GM19239 (cell line): ENCODE data around the gene COA5.
A peak's percentile ranks its signal among the peaks of the same experiment; 100 is the strongest.

Source experiments
- DNase-seq: peaks from one replicate; pipeline ENCODE4 v3.0.0; 2011; ENCODE audit warnings: low spot score; ENCODE audit not compliant: insufficient read length
- FAIRE-seq: peaks from 2 replicates; lab custom pipeline; 2011; peaks lifted over from hg19 to GRCh38; lab: Jason Lieb, UNC

COA5 gene

GRCh38 chr2:98576666-98577312 lies 31.5 kb downstream of the COA5 start:
- no peak for DNase-seq
- no peak for FAIRE-seq

GRCh38 chr2:98573426-98573825 lies 34.9 kb downstream of the COA5 start:
- FAIRE-seq (no peak), DNase-seq (no peak)

- no peak for FAIRE-seq
- no peak for DNase-seq
Measured at GRCh38 chr2:98572676-98573075, 35.6 kb downstream of the COA5 start.

GRCh38 chr2:98572211-98572610 lies 36.1 kb downstream of the COA5 start:
- DNase-seq (no peak), FAIRE-seq (no peak)

GRCh38 chr2:98571796-98572195 lies 36.5 kb downstream of the COA5 start:
- FAIRE-seq (no peak), DNase-seq (no peak)

GRCh38 chr2:98571121-98571701 lies 37.1 kb downstream of the COA5 start:
- no peak for DNase-seq
- FAIRE-seq = no peak

GRCh38 chr2:98570356-98570755 lies 38.0 kb downstream of the COA5 start:
- no peak for DNase-seq

GRCh38 chr2:98569915-98570314 lies 38.4 kb downstream of the COA5 start:
- FAIRE-seq (no peak), DNase-seq (no peak)

More at GRCh38 chr2:98570356-98570755, 38.0 kb downstream of the COA5 start:
- no peak for FAIRE-seq

GRCh38 chr2:98569197-98569793 lies 39.0 kb downstream of the COA5 start:
- DNase-seq = peak; percentile 62
- FAIRE-seq = peak; percentile 56

GRCh38 chr2:98568161-98568956 lies 40.0 kb downstream of the COA5 start:
- DNase-seq (no peak), FAIRE-seq (no peak)

- DNase-seq (no peak), FAIRE-seq (no peak)
Measured at GRCh38 chr2:98565941-98566340, 42.4 kb downstream of the COA5 start.

GRCh38 chr2:98565286-98565860 lies 42.9 kb downstream of the COA5 start:
- FAIRE-seq = no peak
- DNase-seq = no peak

GRCh38 chr2:98564541-98565132 lies 43.7 kb downstream of the COA5 start:
- DNase-seq = no peak
- no peak for FAIRE-seq

- FAIRE-seq (no peak), DNase-seq (no peak)
Measured at GRCh38 chr2:98563394-98563793, 44.9 kb downstream of the COA5 start.

GRCh38 chr2:98561902-98562695 lies 46.2 kb downstream of the COA5 start:
- DNase-seq (no peak), FAIRE-seq (no peak)

GRCh38 chr2:98561018-98561417 lies 47.3 kb downstream of the COA5 start:
- FAIRE-seq (no peak), DNase-seq (no peak)

GRCh38 chr2:98560256-98560771 lies 48.0 kb downstream of the COA5 start:
- no peak for FAIRE-seq
- DNase-seq = no peak

GRCh38 chr2:98559581-98559980 lies 48.7 kb downstream of the COA5 start:
- FAIRE-seq = peak; percentile 8

GRCh38 chr2:98558852-98559530 lies 49.3 kb downstream of the COA5 start:
- FAIRE-seq = no peak

More at GRCh38 chr2:98559581-98559980, 48.7 kb downstream of the COA5 start:
- no peak for DNase-seq

More at GRCh38 chr2:98558852-98559530, 49.3 kb downstream of the COA5 start:
- no peak for DNase-seq
